ENCODE results near the gene ST3GAL5.

DNA sequence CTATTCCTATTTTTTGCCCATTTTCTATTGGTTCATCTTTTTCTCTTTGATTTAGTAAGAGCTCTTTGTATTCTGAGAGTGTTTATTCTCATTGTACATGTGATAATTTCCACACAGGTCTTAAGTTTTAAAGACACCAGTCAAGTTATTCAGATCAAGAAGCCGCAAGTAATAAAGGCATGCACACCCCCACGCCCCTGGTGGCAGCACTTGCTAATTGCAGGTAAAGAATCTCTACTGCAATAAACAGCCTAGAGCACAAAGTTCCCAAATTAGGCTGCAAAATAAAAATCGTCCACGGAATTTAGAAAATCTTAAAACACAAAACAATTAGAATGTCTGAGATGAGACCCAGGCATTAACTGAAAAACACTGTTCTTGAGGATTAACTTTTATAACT, 45.2 kb downstream of the ST3GAL5 start:
- TF ChIP-seq, protein P1, sequence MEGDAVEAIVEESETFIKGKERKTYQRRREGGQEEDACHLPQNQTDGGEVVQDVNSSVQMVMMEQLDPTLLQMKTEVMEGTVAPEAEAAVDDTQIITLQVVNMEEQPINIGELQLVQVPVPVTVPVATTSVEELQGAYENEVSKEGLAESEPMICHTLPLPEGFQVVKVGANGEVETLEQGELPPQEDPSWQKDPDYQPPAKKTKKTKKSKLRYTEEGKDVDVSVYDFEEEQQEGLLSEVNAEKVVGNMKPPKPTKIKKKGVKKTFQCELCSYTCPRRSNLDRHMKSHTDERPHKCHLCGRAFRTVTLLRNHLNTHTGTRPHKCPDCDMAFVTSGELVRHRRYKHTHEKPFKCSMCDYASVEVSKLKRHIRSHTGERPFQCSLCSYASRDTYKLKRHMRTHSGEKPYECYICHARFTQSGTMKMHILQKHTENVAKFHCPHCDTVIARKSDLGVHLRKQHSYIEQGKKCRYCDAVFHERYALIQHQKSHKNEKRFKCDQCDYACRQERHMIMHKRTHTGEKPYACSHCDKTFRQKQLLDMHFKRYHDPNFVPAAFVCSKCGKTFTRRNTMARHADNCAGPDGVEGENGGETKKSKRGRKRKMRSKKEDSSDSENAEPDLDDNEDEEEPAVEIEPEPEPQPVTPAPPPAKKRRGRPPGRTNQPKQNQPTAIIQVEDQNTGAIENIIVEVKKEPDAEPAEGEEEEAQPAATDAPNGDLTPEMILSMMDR (IDR thresholded peaks at IDR 0.05) = peak in 4 of 5 experiments; percentile 24 to 44 (median 28)
- no peak for TF ChIP-seq EP300 (IDR thresholded peaks at IDR 0.05; ENCODE audit: low read depth)
